ENCODE measurements around the gene TTYH2. TPM values are rescaled to one million over a fixed set of nuclear protein-coding genes. Genes with fewer than 3 reads are reported as not detected.
A peak's percentile ranks its signal among the peaks of the same experiment; 100 is the strongest.

Gene TTYH2
- total and polyA plus RNA-seq, 7 donors = 0.60 to 10.0 (median 4.9) TPM

DNA sequence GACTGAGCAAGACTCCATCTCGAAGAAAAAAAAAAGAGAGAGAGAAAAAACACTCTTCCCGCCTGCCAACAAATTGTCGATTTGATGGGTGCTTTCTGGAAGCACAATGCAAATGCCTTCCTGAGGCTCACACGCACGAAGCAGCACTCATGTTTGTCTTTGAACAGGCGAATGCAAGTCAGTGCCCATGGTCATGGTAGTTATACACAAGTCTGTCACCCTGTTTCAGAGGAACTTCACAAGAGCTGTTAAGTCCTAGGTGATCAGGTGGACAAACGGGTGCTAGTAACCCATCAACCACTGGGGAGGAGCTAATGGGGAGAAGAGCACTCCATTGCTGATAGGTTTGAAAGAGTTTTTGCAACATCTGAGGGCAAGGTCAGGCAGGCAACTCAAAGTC lies 54.2 kb downstream of the TTYH2 start:
- Histone ChIP-seq H3K36me3 (no peaks in the 10 kb centered on the region), H3K4me1 (no peaks in the 10 kb centered on the region), H3K27me3 (peaks cover 0 to 10% (median 5%) of the 10 kb centered on the region in 3 donors), H3K4me3 (no peak overlapping the region), H3K9me3 (no peaks in the 10 kb centered on the region), H3K27ac (no peak overlapping the region)
- intact Hi-C loops (cut with DNase I) = no loop called here
- no peak for TF ChIP-seq POLR2A (IDR thresholded peaks at IDR 0.05)
- TF ChIP-seq EP300 (IDR thresholded peaks at IDR 0.05) = no peak
- no peak for TF ChIP-seq POLR2AphosphoS5 (IDR thresholded peaks at IDR 0.05)
- no peak for TF ChIP-seq CTCF (IDR thresholded peaks at IDR 0.05)
- WGBS, 2 donors = 91 to 92% methylated on average over 7 of the region's 7 CpGs
- DNase-seq = no peak

DNA sequence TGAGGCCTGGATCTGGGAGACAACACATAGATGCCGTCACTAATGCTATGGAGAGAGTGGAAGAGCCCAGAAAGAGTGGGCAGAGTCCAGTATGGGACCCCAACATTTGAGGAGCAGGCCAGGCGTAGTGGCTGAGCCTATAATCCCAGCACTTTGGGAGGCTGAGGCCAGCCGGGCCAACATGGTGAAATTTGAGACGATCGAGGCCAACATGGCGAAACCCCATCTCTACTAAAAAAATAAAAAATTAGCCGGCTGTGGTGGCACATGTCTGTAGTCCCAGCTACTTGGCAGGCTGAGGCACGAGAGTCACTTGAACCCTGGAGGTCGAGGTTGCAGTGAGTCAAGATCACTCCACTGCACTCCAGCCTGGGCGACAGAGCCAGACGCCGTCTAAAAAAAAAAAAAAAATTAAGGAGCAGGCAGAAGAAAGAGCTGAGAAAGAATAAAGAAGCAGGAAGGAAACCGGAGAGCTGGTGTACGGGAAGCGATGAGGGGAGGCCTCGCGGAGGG lies 54.7 kb downstream of the TTYH2 start:
- H3K27me3 ChIP-seq = peaks cover 0 to 10% (median 5%) of the 10 kb centered on the region in 3 donors
- H3K9me3 ChIP-seq = no peaks in the 10 kb centered on the region
- intact Hi-C loops (cut with DNase I) = no loop called here
- no peak overlapping the region for H3K27ac ChIP-seq
- no peaks in the 10 kb centered on the region for H3K4me1 ChIP-seq
- TF ChIP-seq CTCF (IDR thresholded peaks at IDR 0.05) (no peak), POLR2AphosphoS5 (IDR thresholded peaks at IDR 0.05) (no peak), EP300 (IDR thresholded peaks at IDR 0.05) (no peak), POLR2A (IDR thresholded peaks at IDR 0.05) (no peak)
- H3K36me3 ChIP-seq = no peaks in the 10 kb centered on the region
- H3K4me3 ChIP-seq = no peak overlapping the region
- 67 to 84% methylated on average over 17 of the region's 17 CpGs for WGBS, 2 donors
- DNase-seq = no peak

DNA sequence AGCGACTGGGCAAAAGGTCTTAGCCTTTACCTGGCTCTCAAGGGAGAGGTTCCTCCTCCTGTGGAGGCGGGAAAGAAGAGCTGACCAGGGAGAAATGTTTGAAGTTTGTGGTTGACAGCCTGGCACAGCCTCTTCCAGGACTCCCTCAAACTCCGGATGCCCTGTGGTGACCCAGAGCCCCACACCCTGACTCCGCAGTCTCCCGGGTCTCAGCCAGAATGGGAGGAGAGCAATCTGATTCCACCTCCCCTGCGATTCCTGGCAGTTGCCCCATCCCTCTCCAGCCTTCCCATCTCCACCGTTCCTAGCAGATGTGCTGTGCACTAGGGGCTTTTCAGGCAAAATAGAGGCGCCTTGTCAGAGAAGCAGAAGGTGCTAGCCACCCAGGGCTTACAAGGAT lies 55.2 kb downstream of the TTYH2 start:
- Histone ChIP-seq H3K9me3 (no peaks in the 10 kb centered on the region), H3K27ac (no peak overlapping the region), H3K27me3 (peaks cover 0 to 10% (median 5%) of the 10 kb centered on the region in 3 donors), H3K36me3 (no peaks in the 10 kb centered on the region), H3K4me3 (no peak overlapping the region), H3K4me1 (no peaks in the 10 kb centered on the region)
- DNase-seq = no peak
- TF ChIP-seq POLR2AphosphoS5 (IDR thresholded peaks at IDR 0.05) (no peak), CTCF (IDR thresholded peaks at IDR 0.05) (no peak), EP300 (IDR thresholded peaks at IDR 0.05) (no peak), POLR2A (IDR thresholded peaks at IDR 0.05) (no peak)
- 65 to 80% methylated on average over 8 of the region's 8 CpGs for WGBS, 2 donors
- intact Hi-C loops (cut with DNase I) = no loop called here

- DNase-seq = no peak
- Histone ChIP-seq H3K4me1 (peaks cover 0 to 8% (median 4%) of the 10 kb centered on the region in 4 donors), H3K27ac (no peak overlapping the region), H3K27me3 (peaks cover 0 to 28% (median 5%) of the 10 kb centered on the region in 3 donors), H3K36me3 (no peaks in the 10 kb centered on the region), H3K4me3 (no peak overlapping the region), H3K9me3 (no peaks in the 10 kb centered on the region)
- WGBS, 2 donors = 66 to 76% methylated on average over 10 of the region's 10 CpGs
- intact Hi-C loops (cut with DNase I) = no loop called here
- TF ChIP-seq POLR2AphosphoS5 (IDR thresholded peaks at IDR 0.05) (peak in 2 of 4 donors; percentile 30 to 40), CTCF (IDR thresholded peaks at IDR 0.05) (no peak)
These were observed 57.0 kb downstream of the TTYH2 start for GRCh38 chr17:74270333-74270732.

GRCh38 chr17:74271281-74271680 lies 57.9 kb downstream of the TTYH2 start:
- TF ChIP-seq CTCF (IDR thresholded peaks at IDR 0.05) (no peak), POLR2A (IDR thresholded peaks at IDR 0.05) (no peak), POLR2AphosphoS5 (IDR thresholded peaks at IDR 0.05) (no peak), EP300 (IDR thresholded peaks at IDR 0.05) (no peak)
- H3K9me3 ChIP-seq = no peaks in the 10 kb centered on the region
- no peak overlapping the region for H3K27ac ChIP-seq
- WGBS, 2 donors = 82 to 85% methylated on average over 3 of the region's 3 CpGs
- no peak for DNase-seq
- H3K4me3 ChIP-seq = no peak overlapping the region
- peaks cover 0 to 11% (median 4%) of the 10 kb centered on the region in 4 donors for H3K4me1 ChIP-seq
- no peaks in the 10 kb centered on the region for H3K36me3 ChIP-seq
- intact Hi-C loops (cut with DNase I) = no loop called here
- peaks cover 0 to 37% (median 5%) of the 10 kb centered on the region in 3 donors for H3K27me3 ChIP-seq

Data from sigmoid colon (tissue), 7 donors.